NCI-H2171 treated with DMSO at 0.1 percent for 48 hours (cell line): Measurements from ENCODE around the gene AGBL4.

Source experiments
- DNase-seq: peaks from one replicate; lab custom pipeline; 2025; lab: John Stamatoyannopoulos, UW

The AGBL4 gene

DNA sequence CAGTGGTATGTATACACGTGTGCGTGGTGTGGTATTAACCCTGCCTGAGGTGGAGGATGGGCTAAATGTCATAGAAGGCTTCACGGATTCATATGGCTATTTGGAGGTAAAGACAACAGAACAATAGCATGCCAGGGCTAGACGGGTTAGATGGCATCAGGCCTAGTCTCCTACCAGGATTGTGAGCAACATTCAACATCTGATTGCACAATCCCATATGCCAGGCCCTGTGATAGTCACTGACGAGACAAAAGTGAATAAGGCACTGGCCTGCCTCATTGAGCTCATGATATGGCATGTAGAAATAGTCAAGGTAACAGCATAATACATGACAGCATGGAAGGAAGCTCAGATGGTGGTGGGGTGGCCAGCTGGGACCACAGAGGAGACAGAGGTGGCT is 1079.9 kb downstream of the AGBL4 start:
- no peak for DNase-seq

DNA sequence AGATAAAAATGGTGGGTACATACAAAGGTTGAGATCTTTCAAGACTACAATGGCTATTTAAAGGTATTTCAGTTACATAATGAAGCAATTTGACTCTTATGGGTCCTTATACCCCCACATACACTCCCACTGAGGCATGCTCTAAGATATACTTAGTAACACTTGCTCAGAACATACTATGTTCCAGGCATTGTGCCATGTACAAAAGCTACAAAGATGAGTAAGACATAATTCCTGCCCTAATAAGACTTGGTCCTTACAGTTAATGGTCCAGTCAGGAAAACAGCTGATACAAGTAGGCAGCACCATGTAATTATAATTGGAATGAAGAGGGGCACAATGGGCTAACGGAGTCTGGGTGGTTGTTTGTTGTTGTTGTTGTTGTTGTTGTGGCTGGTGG is 1080.4 kb downstream of the AGBL4 start:
- no peak for DNase-seq

DNA sequence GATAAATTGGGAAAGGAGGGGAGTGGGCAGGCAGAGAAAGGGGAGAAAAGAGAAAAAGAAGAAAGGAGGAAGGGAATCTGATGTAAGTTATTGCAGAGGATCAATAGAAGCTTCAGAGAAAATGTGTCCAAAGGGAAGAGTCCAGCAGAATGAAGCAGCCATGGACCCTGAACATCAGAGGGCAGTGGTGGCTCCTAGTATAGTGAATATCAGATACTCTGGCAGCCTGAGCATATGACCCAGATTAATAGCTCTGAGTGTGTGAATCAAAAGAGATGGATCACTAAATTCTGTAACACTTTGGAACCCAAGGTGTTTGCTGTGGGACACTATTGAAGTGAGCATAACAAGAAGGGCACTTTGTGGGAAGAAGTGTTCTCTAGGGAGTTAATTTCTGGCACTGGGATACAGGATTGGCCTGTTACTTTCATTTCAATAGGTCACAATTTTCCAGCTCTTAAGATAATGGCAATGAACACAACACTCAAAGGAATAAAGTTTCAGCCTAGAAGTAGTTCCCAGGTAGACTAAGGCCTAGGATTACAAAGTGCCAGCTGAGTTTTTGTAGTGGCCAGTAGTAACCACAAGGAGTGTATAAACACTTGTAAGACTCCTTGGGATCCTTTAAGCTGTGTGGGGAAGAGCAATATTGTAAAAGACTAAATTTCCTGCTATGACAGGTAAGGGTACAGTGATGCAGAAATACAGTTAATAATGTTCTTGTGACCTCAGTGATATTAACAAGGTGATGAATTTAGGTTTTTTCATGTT is 1082.6 kb downstream of the AGBL4 start:
- DNase-seq = no peak

DNA sequence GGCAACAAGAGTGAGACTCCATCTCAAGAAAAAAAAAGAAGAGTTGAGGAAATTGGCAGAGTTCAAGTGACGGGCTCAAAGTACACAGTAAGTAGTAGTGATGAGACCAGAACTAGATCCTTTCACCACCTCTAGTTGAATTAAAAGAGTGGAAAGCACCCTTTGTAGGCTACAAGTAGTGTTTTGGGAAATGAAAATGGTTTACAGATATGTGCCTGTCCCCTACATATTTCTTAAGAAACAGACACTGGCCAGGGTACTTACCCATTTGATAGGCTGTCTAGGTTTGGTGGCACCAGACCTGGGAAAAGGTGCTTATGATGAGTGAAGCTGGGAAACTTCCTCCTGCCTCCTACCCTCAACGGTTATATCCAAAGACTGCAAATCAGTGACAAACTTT is 1083.4 kb downstream of the AGBL4 start:
- DNase-seq = no peak

GRCh38 chr1:48939828-48940227 is 1083.9 kb downstream of the AGBL4 start:
- no peak for DNase-seq

DNA sequence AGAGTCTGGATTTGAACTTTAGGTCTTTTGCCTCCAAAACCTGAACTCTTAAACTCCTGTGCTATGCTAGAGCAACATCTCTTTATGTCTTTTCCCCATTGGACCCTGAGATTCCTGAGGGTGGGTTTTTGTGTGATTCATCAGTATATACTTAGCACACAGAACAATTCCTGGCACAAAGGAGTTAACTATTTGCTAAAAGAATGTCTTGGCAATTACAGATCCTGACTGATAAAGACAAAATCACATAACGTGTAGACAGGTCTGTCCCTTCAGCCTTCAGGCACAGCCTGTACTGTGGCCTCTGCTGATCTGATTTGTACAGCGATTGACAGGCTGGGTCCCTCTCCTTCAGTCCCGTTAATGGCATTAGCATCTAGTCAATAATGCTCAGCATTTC is 1084.7 kb downstream of the AGBL4 start:
- no peak for DNase-seq

- no peak for DNase-seq
These were observed 1086.0 kb downstream of the AGBL4 start for GRCh38 chr1:48937732-48938131.

DNA sequence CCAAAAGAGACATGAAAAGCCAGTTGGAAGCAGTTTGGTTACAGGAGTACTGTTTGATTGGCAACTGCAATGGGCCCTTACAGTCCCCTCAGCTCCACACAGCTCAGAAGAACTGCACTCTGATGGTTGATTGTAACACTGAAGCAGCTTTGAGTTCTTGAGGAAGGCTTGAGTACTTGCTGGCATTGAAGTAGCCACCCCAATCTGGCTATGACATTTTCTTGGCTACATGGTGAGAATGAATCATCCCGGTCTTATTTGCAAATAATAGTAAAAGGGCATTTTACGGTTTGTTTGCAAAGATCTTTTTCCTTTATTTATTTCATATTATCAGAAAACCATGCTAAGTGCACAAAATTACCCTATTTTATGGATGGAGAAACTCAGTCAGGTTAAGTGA is 1087.3 kb downstream of the AGBL4 start:
- DNase-seq = no peak

- no peak for DNase-seq
These were observed 1091.4 kb downstream of the AGBL4 start for GRCh38 chr1:48932366-48932765.

- DNase-seq = no peak
These were observed 1092.1 kb downstream of the AGBL4 start for GRCh38 chr1:48931506-48932192.

DNA sequence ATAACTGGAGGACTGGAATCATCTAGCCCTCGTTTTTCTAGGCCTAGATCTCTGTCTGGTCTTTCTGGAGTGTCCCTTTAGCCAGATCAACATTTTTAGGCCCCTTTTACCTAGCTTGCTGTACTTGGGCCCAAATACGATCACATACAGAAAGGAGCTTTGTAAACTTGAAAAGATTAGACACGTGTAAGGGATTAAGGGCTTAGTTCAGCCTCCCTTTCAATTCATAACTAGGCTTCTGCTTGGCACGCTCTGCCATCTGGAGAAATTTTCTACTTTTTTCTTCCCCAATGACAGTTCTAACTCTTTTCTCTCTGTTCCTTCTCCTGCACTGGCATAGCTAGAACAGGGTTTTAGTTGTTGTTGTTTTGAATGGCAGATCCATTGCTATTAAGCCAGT is 1093.7 kb downstream of the AGBL4 start:
- DNase-seq = no peak

- DNase-seq = no peak
These were observed 1099.7 kb downstream of the AGBL4 start for GRCh38 chr1:48924099-48924498.

DNA sequence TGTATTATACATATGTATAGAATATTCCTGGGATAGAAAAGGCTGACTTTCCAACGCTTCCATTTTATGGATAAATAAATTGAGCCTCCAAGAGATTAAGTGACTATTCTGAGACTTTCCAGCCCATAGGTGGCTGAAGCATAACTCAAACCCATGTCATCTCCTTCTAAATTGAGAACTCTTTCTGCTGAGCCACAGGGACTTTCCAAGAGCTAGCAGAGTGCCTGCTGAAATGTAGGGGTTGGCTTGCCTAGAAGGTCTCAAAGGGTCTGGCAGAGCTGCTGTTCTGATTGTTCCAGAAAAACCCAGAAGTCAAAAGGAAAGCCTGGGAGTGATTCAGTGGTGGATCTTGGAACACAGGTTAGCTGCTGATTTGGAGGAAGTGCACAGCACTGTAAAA is 1100.6 kb downstream of the AGBL4 start:
- DNase-seq = no peak

- DNase-seq = peak; percentile 85
These were observed 1102.9 kb downstream of the AGBL4 start for GRCh38 chr1:48920851-48921250.

DNA sequence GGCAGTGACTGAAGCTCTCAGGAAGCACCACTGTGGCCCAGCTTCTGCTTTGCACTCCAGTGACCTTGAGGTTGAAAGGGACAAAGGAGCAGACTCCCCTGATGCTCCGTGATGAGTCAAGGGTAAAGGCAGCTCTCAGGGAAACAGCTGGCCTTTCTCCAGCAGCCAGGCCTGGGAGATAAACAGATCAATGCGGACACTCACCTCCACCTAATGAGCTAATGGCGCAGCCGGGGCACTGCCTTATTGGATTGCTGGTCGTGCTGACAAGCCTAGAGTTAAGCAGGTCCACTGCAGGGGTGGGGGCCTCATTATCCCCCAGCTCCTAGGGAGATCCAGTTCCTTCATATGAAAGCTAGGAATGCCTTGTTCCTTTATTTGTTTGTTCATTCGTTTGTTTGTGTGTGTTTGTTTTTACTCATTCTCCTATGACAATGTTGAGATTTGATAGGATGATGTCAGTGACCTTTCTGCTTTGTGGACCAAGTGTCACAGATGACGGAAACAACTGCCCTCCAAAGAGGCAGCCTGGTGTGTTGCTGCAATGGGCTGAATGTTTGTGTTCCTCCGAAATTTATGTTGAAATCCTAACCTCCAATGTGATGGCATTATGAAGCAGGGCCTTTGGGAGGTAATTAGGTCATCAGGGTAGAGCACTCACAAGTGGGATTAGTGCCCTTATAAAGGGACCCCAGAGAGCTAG is 1105.7 kb downstream of the AGBL4 start:
- peak; percentile 58 for DNase-seq

GRCh38 chr1:48917070-48917454 is 1106.7 kb downstream of the AGBL4 start:
- no peak for DNase-seq

DNA sequence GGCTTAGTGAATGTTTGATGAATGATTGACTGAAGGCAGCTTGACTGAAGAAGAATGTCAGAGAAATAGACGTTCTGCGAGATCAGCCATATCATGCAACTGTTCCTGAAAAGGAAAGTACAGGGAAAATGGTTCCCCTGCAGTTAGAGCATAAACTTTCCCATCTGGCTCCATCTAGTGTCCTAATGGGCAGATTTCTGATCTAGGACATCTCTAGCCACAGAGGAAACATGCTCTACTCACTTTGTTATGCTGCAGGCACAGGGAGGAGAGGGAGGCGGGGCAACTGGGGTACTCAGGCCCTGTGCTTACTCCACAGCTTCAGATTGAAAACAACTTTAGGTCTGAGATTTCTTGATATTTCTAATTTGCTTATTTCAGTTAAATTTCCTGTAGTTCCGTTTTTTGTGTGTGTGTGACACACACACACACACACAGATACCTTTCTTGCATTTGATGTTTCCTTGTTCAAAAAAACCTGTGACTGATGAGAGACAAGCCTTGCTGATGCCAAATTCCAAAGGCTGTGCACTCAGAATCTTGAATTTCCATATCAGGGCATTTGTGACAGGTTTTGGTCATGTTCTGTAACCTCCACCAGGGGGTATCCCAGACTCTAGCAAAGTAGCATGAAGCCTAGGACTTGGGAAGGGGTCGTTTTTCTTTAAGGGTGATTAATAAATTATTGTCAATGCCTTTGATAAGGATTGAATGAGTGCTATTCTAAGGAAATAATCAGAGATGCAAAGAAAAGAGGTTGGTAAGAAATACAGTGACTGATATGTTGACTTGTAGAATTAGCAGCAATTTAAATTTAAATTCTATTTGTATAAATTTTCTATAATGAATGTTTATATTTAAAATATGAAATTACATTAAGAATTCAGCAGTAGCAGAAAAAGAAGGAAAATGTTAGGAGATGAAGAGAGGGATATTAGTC is 1107.4 kb downstream of the AGBL4 start:
- peak; percentile 78 for DNase-seq

DNA sequence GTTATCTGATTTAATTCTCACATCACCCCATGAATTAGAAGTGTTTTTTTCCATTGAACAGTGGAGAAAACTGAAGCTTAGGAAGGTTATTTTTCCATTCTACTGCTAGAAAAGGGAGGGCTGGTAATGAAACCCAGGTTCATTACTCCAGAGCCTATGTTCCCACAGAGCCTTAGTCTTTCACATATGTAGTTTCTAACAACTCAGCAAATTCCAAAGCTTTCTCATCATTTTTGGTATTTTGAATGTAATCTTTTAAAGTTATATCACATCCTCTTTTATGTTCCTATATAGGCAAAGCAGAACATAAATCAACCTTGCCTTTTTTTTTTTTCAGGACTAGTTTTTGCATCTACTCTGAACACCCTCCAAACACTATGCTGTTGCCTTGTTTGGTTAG is 1115.1 kb downstream of the AGBL4 start:
- no peak for DNase-seq

- no peak for DNase-seq
These were observed 1117.0 kb downstream of the AGBL4 start for GRCh38 chr1:48906729-48907128.

GRCh38 chr1:48906164-48906563 is 1117.6 kb downstream of the AGBL4 start:
- no peak for DNase-seq

DNA sequence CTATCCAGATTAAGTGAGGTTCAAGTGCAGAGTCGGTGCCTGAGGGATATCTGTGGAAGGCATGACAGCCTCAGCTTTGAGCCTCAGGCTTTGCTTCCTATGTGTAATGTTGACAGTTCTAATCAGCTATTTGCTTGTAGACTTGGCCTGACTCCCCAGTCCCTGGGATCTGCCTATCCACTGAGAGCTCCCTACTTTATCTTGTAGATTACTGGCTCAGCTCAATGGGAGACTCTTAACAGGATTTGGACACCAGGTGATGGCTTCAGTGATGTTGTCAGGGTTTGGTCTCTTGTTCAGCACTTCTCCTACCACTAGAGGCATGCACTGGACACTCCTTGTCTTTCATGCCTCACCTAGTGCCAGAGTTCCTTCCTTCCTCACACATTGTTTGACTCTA is 1120.5 kb downstream of the AGBL4 start:
- no peak for DNase-seq

GRCh38 chr1:48898894-48899293 is 1124.9 kb downstream of the AGBL4 start:
- DNase-seq = no peak
